Astrocyte (in vitro differentiated cells and primary cell): Measurements from ENCODE around the gene HRH4. TPM values are rescaled to one million over a fixed set of nuclear protein-coding genes. Genes with fewer than 3 reads are reported as not detected.

ENCODE experiments used
- DNase-seq: peaks from one replicate; pipeline ENCODE4 v3.0.0-alpha.2; 2010; ENCODE audit warnings: low read depth
- FAIRE-seq: peaks from 2 replicates; lab custom pipeline; 2011; peaks lifted over from hg19 to GRCh38; lab: Jason Lieb, UNC
- H2AFZ ChIP-seq: 2 replicates; pipeline ENCODE4 v1.6.0; 2012; ENCODE audit warnings: low read depth, low read length, inconsistent platforms
- H3K27ac ChIP-seq: 2 replicates; pipeline ENCODE4 v1.5.1; 2011; ENCODE audit warnings: low read depth, low read length, inconsistent platforms
- H3K27me3 ChIP-seq: 2 replicates; pipeline ENCODE4 v1.6.0; 2011; ENCODE audit warnings: low read length, inconsistent platforms; ENCODE audit not compliant: insufficient read depth
- H3K36me3 ChIP-seq: 2 replicates; pipeline ENCODE4 v1.5.1; 2011; ENCODE audit warnings: low read length, inconsistent platforms; ENCODE audit not compliant: insufficient read depth
- H3K4me1 ChIP-seq: 2 replicates; pipeline ENCODE4 v1.5.1; 2011; ENCODE audit warnings: low read length, inconsistent platforms; ENCODE audit not compliant: insufficient read depth
- H3K4me2 ChIP-seq: 2 replicates; pipeline ENCODE4 v1.6.0; 2012; ENCODE audit warnings: low read length, inconsistent platforms
- H3K4me3 ChIP-seq: 2 replicates; pipeline ENCODE4 v1.5.1; 2011; ENCODE audit warnings: low read depth, mild to moderate bottlenecking, low read length, inconsistent platforms; ENCODE audit not compliant: insufficient read depth
- H3K79me2 ChIP-seq: 2 replicates; pipeline ENCODE4 v1.6.0; 2012; ENCODE audit warnings: mild to moderate bottlenecking, low read length, inconsistent platforms; ENCODE audit not compliant: insufficient read depth
- H3K9ac ChIP-seq: 2 replicates; pipeline ENCODE4 v1.6.0; 2012; ENCODE audit warnings: mild to moderate bottlenecking, low read length, inconsistent platforms
- H3K9me3 ChIP-seq: 2 replicates; pipeline ENCODE4 v1.5.1; 2012; ENCODE audit warnings: low read depth, mild to moderate bottlenecking, low read length, inconsistent platforms; ENCODE audit not compliant: insufficient read depth
- H4K20me1 ChIP-seq: 2 replicates; pipeline ENCODE4 v1.6.0; 2012; ENCODE audit warnings: low read length, inconsistent platforms; ENCODE audit not compliant: insufficient read depth
- H3K27ac Mint-ChIP-seq: one replicate; pipeline ENCODE4 v1.8.0; 2021; ENCODE audit warnings: mild to moderate bottlenecking, mixed read lengths; ENCODE audit not compliant: unreplicated experiment
- H3K27me3 Mint-ChIP-seq: one replicate; pipeline ENCODE4 v1.8.0; 2021; ENCODE audit warnings: low read depth, mixed read lengths; ENCODE audit not compliant: unreplicated experiment
- H3K36me3 Mint-ChIP-seq: one replicate; pipeline ENCODE4 v1.8.0; 2021; ENCODE audit warnings: low read depth, mixed read lengths; ENCODE audit not compliant: unreplicated experiment
- H3K4me1 Mint-ChIP-seq: one replicate; pipeline ENCODE4 v1.8.0; 2021; ENCODE audit warnings: low read depth, mixed read lengths; ENCODE audit not compliant: unreplicated experiment
- H3K4me3 Mint-ChIP-seq: one replicate; pipeline ENCODE4 v1.8.0; 2021; ENCODE audit warnings: mild to moderate bottlenecking, moderate library complexity, mixed read lengths; ENCODE audit not compliant: unreplicated experiment
- H3K9me3 Mint-ChIP-seq: one replicate; pipeline ENCODE4 v1.8.0; 2021; ENCODE audit warnings: mild to moderate bottlenecking, mixed read lengths; ENCODE audit not compliant: unreplicated experiment
- CTCF ChIP-seq: IDR thresholded peaks from 2 replicates; pipeline ENCODE4 v1.5.1; 2011; ENCODE audit warnings: low read depth, mild to moderate bottlenecking, inconsistent platforms, low read length, moderate library complexity; ENCODE audit not compliant: insufficient read depth
- EZH2 ChIP-seq: IDR thresholded peaks from 2 replicates; pipeline ENCODE4 v1.6.1; 2012; ENCODE audit warnings: mild to moderate bottlenecking, low read length, inconsistent platforms; ENCODE audit not compliant: insufficient read depth
- total RNA-seq: library from RNA; stranded (reverse); gene quantifications from 2 replicates; pipeline ENCODE4 v1.2.1, GENCODE V29; 2021

HRH4 gene
- total RNA-seq, 1 donor from 2014 or later = 0.25 TPM

GRCh38 chr18:24436939-24437338 lies 23.5 kb upstream of the HRH4 start:
- no peaks in the 10 kb centered on the region for H3K27me3 Mint-ChIP-seq
- H3K4me1 ChIP-seq = no peaks in the 10 kb centered on the region
- no peak overlapping the region for H3K4me3 ChIP-seq
- H3K27ac Mint-ChIP-seq = no peak overlapping the region
- no peaks in the 10 kb centered on the region for H3K9me3 Mint-ChIP-seq
- DNase-seq = no peak
- no peak overlapping the region for H3K27ac ChIP-seq
- no peaks in the 10 kb centered on the region for H4K20me1 ChIP-seq
- no peak for TF ChIP-seq CTCF
- no peak for TF ChIP-seq EZH2
- peaks cover 9% of the 10 kb centered on the region for H3K36me3 ChIP-seq
- peak; percentile 9 for FAIRE-seq
- H3K9ac ChIP-seq = no peak overlapping the region
- H3K36me3 Mint-ChIP-seq = peaks cover 8% of the 10 kb centered on the region
- no peak overlapping the region for H3K4me3 Mint-ChIP-seq
- H3K4me2 ChIP-seq = no peak overlapping the region
- H3K9me3 ChIP-seq = no peaks in the 10 kb centered on the region
- no peak overlapping the region for H2AFZ ChIP-seq
- no peaks in the 10 kb centered on the region for H3K27me3 ChIP-seq
- no peaks in the 10 kb centered on the region for H3K4me1 Mint-ChIP-seq
- H3K79me2 ChIP-seq = no peaks in the 10 kb centered on the region

GRCh38 chr18:24443870-24444269 lies 16.6 kb upstream of the HRH4 start:
- Histone ChIP-seq H3K4me1 (no peaks in the 10 kb centered on the region), H3K4me2 (no peak overlapping the region), H2AFZ (no peak overlapping the region), H3K4me3 (no peak overlapping the region), H4K20me1 (no peaks in the 10 kb centered on the region), H3K9me3 (no peaks in the 10 kb centered on the region), H3K27ac (no peak overlapping the region), H3K79me2 (no peaks in the 10 kb centered on the region), H3K27me3 (no peaks in the 10 kb centered on the region), H3K9ac (no peak overlapping the region), H3K36me3 (peaks cover 33% of the 10 kb centered on the region)
- Mint-ChIP-seq H3K27ac (peak overlapping the region; percentile 66), H3K4me3 (no peak overlapping the region), H3K9me3 (no peaks in the 10 kb centered on the region), H3K36me3 (peaks cover 8% of the 10 kb centered on the region), H3K27me3 (no peaks in the 10 kb centered on the region), H3K4me1 (peaks cover 6% of the 10 kb centered on the region)
- no peak for TF ChIP-seq EZH2
- TF ChIP-seq CTCF = no peak
- peak; percentile 34 for FAIRE-seq
- DNase-seq = no peak

- no peak overlapping the region for H3K4me3 ChIP-seq
- FAIRE-seq (no peak), DNase-seq (no peak)
- no peaks in the 10 kb centered on the region for H4K20me1 ChIP-seq
- H3K4me1 ChIP-seq = no peaks in the 10 kb centered on the region
- H3K9me3 ChIP-seq = no peaks in the 10 kb centered on the region
- H3K4me2 ChIP-seq = no peak overlapping the region
- H3K4me3 Mint-ChIP-seq = no peak overlapping the region
- peaks cover 5% of the 10 kb centered on the region for H3K36me3 Mint-ChIP-seq
- no peak overlapping the region for H3K27ac ChIP-seq
- no peaks in the 10 kb centered on the region for H3K27me3 ChIP-seq
- H3K9me3 Mint-ChIP-seq = no peaks in the 10 kb centered on the region
- H3K27me3 Mint-ChIP-seq = no peaks in the 10 kb centered on the region
- peaks cover 48% of the 10 kb centered on the region for H3K36me3 ChIP-seq
- TF ChIP-seq EZH2 = no peak
- TF ChIP-seq CTCF = no peak
- H3K27ac Mint-ChIP-seq = no peak overlapping the region
- H3K9ac ChIP-seq = no peak overlapping the region
- H2AFZ ChIP-seq = no peak overlapping the region
- no peaks in the 10 kb centered on the region for H3K79me2 ChIP-seq
- peaks cover 6% of the 10 kb centered on the region for H3K4me1 Mint-ChIP-seq
Measured at GRCh38 chr18:24446453-24446852, 14.0 kb upstream of the HRH4 start.
